Upper lobe of right lung (tissue), 1 donor: ENCODE data around the gene SYT10. TPM values are rescaled to one million over a fixed set of nuclear protein-coding genes. Genes with fewer than 3 reads are reported as not detected.
"Not testable (repeated sequence)": the region's sequence is repeated elsewhere in the genome, so short reads cannot be mapped to it uniquely, and the experiment has no call there.

ENCODE experiments used
- ATAC-seq: fragments of 200-7000 bp; cut with Tn5 transposase; one replicate; pipeline ENCODE4 v1.9.1; 2020; ENCODE audit warnings: mild to moderate bottlenecking, moderate library complexity
- DNase-seq: peaks from one replicate; pipeline ENCODE4 v3.0.0-alpha.2; 2020
- H3K27ac ChIP-seq: fragments of 200-600 bp; one replicate; pipeline ENCODE4 v1.8.0; 2022
- H3K27me3 ChIP-seq: fragments of 200-600 bp; one replicate; pipeline ENCODE4 v1.8.0; 2022; ENCODE audit warnings: mild to moderate bottlenecking
- H3K36me3 ChIP-seq: fragments of 200-600 bp; one replicate; pipeline ENCODE4 v1.8.0; 2022
- H3K4me1 ChIP-seq: fragments of 200-600 bp; one replicate; pipeline ENCODE4 v1.8.0; 2022
- H3K4me3 ChIP-seq: fragments of 200-600 bp; one replicate; pipeline ENCODE4 v1.8.0; 2022; ENCODE audit warnings: mild to moderate bottlenecking
- H3K9me3 ChIP-seq: fragments of 200-600 bp; one replicate; pipeline ENCODE4 v1.8.0; 2022
- CTCF ChIP-seq: fragments of 200-600 bp; IDR thresholded peaks from one replicate; pipeline ENCODE4 v1.8.0; 2022; ENCODE audit warnings: antibody characterized with exemption
- intact Hi-C: fragments of 100-400 bp; cut with DNase I; formaldehyde crosslinking; loops from one replicate; pipeline ENCODE4 v1.11.0; 2022
- total RNA-seq: library from RNA; stranded (reverse); fragmentation: NEBNext Ultra II Directional; extraction: Animal tissue kit (Norgen Biotek cat#: 25700); gene quantifications from one replicate; pipeline ENCODE4 v1.2.1, GENCODE V29; 2021
- donor health status: DM: no; HTN: yes; CAD: no; lungs with severe emphysema.

Gene SYT10
- total RNA-seq, 1 donor from 2014 or later: not detected

- intact Hi-C loops: no loop called here
- Histone ChIP-seq H3K27ac (no peak overlapping the region), H3K9me3 (no peaks in the 10 kb centered on the region), H3K36me3 (no peaks in the 10 kb centered on the region), H3K4me1 (no peaks in the 10 kb centered on the region), H3K4me3 (no peak overlapping the region), H3K27me3 (no peaks in the 10 kb centered on the region)
- ATAC-seq (no peak), DNase-seq (no peak)
- TF ChIP-seq CTCF: no peak
Measured at GRCh38 chr12:33429468-33429867, 10.2 kb downstream of the SYT10 start.

GRCh38 chr12:33427071-33427470 is 12.5 kb downstream of the SYT10 start:
- DNase-seq: no peak
- intact Hi-C loops: no loop called here
- H3K36me3 ChIP-seq: no peaks in the 10 kb centered on the region
- H3K4me3 ChIP-seq: no peak overlapping the region
- no peaks in the 10 kb centered on the region for H3K9me3 ChIP-seq
- no peaks in the 10 kb centered on the region for H3K27me3 ChIP-seq
- ATAC-seq: no peak
- TF ChIP-seq CTCF: peak; percentile 5
- H3K27ac ChIP-seq: no peak overlapping the region
- H3K4me1 ChIP-seq: no peaks in the 10 kb centered on the region

GRCh38 chr12:33423706-33424105 is 15.9 kb downstream of the SYT10 start:
- TF ChIP-seq CTCF: no peak
- DNase-seq (no peak), ATAC-seq (no peak)
- no peaks in the 10 kb centered on the region for H3K27me3 ChIP-seq
- intact Hi-C loops: no loop called here
- no peak overlapping the region for H3K4me3 ChIP-seq
- no peaks in the 10 kb centered on the region for H3K36me3 ChIP-seq
- no peaks in the 10 kb centered on the region for H3K4me1 ChIP-seq
- no peaks in the 10 kb centered on the region for H3K9me3 ChIP-seq
- H3K27ac ChIP-seq: no peak overlapping the region

GRCh38 chr12:33412410-33412809 is 27.2 kb downstream of the SYT10 start:
- H3K4me1 ChIP-seq, H3K27me3 ChIP-seq, intact Hi-C loops, H3K27ac ChIP-seq, ATAC-seq, H3K4me3 ChIP-seq, H3K36me3 ChIP-seq, DNase-seq, H3K9me3 ChIP-seq: not testable (repeated sequence)

GRCh38 chr12:33383503-33383902 is 56.1 kb downstream of the SYT10 start:
- Histone ChIP-seq H3K27ac (no peak overlapping the region), H3K4me3 (no peak overlapping the region), H3K9me3 (no peaks in the 10 kb centered on the region), H3K4me1 (no peaks in the 10 kb centered on the region), H3K36me3 (no peaks in the 10 kb centered on the region), H3K27me3 (no peaks in the 10 kb centered on the region)
- TF ChIP-seq CTCF: no peak
- ATAC-seq (no peak), DNase-seq (no peak)
- intact Hi-C loops: no loop called here

- ATAC-seq: no peak
- DNase-seq: no peak
- Histone ChIP-seq H3K27me3 (no peaks in the 10 kb centered on the region), H3K9me3 (no peaks in the 10 kb centered on the region), H3K27ac (no peak overlapping the region), H3K4me3 (no peak overlapping the region), H3K4me1 (no peaks in the 10 kb centered on the region), H3K36me3 (no peaks in the 10 kb centered on the region)
- intact Hi-C loops: no loop called here
- TF ChIP-seq CTCF: no peak
Measured at GRCh38 chr12:33376153-33376552, 63.5 kb downstream of the SYT10 start.
